Activated T-cell treated with anti-CD3 and anti-CD28 coated beads for 24 hours (primary cell): ENCODE results near the gene OSR1.

Experiments used
- DNase-seq: peaks from one replicate; pipeline ENCODE4 v3.0.0-alpha.2; 2020; ENCODE audit warnings: low read depth

OSR1 gene

DNA sequence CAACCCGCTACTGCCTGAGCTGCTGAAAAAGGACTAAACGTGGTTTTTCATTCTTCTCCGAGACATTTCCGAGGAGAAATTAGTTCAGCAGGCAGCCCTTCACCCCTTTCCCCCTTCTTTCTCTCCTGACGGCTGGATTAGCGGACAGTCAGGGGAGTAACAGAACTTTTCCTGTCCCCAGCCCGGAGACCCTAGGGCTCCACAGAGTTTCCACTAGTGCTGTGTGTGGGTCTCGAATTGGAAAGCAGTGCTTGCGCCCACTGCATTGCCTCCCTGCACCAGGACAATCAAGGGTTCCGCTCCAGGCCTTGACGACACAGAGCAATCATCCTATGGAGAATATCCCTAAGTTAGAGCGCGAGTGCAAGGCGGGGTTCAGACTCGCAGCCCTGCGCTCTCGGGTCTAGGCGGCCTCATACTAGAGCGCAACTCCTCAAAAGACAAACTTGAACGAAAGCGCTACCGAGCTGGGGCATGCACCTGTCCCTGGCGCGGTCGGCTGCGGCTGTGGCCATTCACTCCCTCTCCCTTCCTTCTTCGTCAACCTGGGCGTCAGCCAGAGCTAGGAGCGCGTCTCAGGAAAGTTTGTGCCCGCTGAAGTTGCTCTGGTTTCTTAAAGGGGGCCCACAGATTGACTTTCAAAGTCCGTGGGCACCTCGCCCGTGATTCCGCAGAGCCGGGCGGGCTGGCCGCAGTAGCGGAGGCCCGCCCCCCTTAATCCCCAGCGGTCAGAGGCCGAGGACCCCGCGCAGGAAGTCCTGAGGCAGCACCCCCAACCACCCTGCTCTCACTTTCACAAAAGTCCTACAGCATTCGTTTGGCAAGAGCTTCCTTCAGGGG is 801 bp downstream of the OSR1 start:
- no peak for DNase-seq

DNA sequence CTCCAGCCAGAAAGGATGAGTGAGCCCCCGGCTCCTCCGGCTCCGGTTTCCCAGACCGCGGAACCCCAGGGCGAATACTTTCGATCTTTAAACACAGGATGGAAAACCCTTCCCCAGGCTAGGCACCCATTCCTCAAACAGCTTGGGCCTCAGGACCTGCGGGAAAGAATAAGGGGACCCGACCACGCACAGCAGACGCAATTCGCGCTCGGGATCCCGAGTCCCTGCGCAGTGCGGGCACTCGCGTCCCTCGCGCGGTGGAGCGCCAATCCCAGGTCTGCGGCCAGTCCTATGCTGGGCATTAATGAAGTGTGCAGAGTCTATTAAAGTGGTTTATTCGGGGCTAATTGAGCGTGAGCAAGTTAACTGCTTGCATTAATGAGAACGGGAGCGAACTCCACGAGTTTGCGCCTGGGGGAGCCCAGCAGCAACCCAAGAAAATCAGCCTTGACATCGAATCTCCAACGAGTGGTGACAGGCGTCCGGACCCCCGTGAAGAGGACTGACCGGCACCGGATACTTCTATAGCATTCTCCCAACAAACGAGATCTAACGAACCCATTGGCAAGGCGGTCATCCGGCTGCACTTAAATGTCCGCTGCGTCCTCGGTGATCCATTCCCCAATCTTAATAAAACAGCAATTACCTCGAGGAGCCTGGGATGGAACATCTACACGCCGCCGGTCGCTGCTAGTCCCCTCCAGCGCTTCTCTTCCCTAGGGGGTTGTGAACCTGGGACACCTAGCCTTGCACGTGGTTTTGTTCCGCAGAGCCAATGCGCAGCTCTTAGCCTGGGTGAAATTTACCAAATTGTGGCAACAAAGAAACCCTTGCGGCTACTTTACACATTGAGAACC is 1.6 kb downstream of the OSR1 start:
- no peak for DNase-seq

DNA sequence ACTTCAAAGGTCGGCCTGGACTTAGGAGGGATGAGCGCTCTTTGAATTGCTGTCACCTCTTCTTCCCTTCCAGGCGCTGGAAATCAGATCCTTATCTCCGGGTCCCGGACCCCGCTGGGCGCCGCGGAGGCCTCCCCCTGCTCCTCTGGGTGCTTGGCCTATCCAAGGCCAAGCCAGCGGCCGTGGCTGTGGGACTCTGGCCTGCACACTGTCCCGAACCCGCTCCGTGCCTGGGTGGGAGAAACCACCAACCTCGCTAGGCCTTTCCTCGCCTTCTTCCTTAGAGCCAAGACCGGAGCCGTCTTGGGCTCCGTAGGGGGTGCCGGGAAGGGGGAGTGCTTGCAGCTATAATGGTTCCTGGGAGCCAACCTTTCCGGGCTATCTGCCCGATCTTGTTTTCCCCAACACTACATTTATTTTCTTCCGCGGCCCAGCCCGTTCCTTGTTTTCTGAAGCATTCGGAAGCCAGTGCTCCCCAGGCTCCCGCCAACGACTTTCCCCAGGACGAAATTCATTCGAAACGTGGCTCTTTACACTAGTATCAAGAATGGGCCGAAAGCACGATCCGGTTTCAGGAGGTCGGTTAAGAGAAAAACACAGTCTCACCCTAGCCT is 2.4 kb downstream of the OSR1 start:
- no peak for DNase-seq

DNA sequence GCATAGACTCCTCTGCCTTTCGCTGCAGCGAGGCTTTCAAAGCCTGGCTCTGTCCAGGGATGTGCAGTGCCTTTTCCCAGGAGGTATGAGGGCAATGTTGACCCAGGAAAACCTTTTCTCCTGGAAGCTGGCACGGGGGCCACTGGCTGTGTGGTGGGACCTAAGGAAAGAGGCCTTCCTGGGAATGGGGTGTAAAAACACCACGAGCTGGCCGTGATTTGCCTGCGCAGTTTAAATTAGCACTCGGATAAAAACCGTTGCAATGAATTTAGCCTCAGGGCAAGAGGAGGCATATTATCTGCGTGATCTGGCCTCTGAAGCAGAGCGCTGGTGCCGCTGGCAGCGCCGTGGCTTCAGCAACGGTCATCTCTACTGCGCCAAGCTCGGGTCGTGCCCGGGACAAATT is 3.0 kb downstream of the OSR1 start:
- no peak for DNase-seq

DNA sequence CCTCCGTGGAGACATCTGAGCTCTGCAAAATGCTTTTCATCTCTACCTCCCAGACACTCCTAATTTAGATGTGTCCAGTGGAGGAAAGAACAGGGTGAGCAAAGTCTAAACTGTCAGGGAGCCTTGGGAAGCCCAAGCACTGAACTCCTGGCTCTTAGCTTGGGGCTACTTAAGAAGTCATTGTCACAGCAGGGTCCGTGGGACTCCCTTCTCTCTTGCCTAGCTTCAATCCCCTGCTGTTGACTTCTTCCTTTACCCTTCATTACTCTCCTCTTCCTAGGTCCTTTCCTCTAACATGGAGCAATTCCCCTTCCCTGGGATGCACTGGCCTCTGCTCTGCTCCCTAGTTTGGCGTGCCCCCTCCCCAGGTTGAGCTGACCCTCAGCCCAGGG is 3.4 kb downstream of the OSR1 start:
- no peak for DNase-seq

DNA sequence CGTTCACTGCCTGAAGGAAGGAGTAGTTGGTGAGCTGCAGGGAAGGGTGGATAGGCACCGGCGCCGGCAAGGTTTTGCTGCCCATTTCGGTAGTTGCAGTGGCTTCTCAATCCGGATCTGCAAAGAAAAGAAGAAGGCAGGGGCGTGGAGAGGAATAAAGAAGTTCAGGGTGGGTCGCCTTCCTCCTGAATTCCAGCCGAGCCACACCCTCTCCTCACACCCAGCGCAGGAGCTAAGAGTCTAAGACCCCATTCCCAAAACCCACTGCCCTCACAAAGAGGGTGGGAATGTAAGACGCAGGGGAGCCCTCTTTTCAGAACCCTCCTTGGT is 4.7 kb downstream of the OSR1 start:
- no peak for DNase-seq

DNA sequence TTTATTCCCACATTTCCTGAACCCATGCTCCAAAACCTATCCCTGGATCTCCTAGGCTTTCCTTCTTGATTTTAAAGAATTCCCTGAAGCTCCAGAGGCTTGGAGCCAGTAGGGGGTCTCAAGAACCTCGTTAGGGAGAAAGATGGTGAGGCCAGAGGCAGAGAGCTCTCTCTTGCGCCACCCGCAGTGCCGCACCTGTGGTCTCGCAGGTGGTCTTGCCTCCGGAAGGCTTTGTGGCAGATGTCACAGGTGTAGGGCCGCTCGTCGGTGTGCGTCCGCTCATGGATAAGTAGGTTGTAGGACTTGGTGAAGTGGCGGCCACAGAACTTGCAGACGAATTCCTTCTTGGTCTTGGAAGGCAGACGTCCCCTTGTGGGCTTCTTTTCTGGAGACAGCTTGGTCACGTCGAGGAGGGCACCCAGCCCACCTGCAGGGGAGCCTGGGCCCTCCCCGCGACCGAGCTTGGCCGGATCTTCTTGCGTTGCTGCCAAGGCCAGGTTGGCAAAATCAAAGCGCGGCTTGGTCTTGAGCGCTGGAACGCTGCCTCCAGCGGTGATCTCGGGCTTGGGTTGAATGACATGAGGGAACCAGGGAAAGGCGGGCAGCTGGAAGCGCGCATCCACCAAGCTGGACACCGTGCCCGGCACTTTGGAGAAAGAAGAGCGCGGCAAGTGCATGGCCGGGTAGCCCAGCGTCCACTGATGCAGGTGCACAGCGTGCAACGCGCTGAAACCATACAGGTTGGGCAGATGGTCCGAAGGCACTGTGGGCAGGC is 5.3 kb downstream of the OSR1 start:
- no peak for DNase-seq

DNA sequence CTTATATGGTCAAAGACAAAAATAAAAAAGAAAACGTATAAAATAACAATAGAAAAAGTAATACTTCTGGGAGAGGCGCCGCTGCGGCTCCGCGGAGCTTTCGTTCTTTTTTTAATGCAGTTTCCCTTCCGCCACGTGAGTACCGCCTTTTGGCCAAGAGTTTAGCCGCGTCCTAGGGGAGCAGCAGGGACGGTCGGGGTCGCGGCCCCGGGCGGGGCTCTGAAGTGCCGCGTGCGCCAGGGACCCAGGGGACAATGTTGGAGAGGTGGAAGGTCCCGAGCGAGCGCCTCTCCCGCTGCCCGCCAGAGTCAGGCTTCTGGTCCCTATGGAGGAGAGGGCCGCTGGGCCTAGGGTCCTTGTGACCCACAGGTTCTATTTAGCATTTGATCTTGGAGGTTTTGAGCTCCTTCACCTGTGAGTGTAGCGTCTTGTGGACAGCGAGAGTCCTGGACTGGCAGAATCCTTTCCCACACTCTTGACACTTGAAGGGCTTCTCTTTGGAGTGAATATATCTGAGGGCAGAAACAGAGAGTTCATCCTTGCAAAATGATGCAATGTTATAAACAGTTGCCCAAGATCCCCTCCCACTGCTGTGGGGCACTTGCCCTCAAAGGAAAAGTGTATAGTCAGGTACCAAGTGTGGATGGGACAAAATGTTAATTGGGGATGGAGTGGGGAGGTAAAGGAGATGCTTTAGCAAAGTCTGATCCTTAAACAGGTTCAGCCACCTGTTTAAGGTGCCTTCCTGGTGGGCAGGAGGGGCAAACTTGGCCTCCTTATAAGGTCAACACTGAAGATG is 6.3 kb downstream of the OSR1 start:
- DNase-seq, result no peak

DNA sequence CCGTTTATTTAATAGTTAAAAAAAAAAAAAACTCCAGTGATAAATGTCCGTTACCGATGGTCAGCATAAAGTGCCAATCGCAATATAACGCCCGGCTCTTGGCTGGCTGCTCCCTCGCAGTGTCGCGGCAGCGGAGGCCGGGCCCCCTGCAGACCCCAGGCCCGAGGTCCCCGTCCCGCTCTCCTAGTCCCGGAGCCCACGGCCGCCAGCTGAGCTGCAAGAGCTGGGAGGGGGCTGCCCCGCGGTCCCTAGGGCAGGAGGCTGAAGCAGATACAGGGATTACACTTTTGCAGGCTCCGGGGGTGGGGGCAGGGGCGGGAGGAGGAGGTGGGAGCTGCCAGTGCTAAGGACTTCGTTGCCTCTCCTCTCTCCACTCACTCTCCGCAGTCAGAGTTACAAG is 6.9 kb downstream of the OSR1 start:
- no peak for DNase-seq

DNA sequence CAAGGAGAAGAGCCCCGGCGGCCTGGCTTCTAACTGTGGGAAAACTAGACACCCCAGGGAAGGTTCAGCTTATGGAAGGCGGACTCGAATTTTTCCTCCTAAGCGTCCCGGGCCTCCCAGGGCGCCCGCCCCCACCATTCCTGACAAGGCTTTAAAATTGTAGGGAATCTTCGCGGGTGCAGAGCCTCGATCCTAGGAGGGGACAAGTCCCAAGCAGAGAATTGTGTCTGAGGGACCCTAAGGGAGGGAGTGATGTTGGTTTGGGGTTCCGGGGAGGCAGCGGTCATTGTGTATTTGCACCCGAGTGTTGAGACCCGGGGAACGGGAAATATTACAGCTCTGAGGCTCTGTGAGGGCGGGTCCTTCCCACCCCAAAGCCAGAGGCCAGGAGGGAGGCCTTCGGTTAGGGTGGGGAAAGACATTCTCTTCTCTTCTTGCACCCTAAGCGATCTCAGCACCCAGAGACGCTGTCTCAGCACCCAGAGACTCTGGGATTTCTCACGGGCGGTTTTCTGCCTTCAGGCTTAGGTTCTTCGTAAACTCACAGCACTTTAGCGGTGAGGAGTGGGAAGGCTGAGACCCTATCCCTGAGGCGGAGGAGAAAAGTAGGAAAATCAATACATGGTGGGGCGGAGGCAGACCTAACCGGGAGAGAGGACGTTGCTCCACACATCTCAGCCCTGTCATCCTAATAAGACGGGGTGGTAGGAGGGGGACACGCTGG is 7.6 kb downstream of the OSR1 start:
- no peak for DNase-seq

DNA sequence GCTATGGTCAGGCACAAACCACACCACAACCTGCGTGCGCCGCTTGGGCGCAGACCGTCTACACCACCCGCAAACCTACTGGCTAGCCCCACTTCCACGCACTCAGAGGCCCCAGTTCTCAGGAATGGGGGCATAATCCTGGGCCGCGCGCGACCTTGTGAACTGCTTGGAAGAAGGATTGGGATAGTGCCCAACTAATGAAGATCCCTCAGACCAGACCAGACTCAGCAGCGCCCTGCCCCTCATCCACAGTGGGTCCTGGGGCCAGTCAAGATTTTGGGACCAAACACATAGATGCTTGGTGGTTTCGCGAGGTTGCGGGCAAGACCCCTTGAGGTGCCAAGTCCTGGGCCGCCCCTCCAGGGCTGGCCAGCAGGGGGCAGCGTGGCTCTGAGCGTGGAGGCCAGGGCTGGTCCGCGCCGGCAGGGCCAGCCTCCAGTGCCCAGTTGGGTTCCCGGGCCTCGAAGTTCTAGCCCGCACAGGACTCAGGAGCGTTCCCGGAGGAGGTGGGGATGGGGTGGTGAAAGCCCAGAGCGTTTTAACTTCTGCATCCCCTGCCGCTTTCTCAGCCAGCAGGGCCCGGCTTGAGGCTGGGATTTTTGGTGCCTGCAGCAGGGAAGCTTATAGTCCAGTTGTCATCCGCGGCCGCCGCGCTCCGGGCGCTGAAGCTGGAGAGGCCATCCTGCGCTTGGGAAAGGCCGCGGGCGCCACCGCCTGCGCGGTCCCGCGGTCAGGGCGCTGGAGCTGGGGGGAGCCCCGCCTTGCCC is 8.3 kb downstream of the OSR1 start:
- no peak for DNase-seq

DNA sequence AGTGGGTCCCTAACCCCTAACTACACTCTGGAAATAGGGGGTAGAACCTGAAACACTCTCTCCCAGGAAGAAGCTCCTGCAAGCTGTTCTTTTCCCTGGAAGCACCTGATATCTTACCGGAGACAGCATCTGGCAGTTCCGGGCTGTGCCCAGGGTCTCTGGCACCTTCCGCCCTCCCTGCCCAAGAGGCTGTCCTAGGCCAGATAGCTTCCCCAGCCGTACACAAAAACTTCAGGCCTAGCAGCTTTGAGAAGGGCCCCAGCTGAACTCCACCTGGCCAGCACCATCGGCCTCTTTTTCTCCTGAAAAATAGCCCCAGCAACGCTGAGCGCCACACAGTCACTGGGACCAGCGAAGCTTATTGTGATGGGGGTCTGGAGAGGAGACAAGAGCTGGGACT is 9.7 kb downstream of the OSR1 start:
- DNase-seq, result no peak

DNA sequence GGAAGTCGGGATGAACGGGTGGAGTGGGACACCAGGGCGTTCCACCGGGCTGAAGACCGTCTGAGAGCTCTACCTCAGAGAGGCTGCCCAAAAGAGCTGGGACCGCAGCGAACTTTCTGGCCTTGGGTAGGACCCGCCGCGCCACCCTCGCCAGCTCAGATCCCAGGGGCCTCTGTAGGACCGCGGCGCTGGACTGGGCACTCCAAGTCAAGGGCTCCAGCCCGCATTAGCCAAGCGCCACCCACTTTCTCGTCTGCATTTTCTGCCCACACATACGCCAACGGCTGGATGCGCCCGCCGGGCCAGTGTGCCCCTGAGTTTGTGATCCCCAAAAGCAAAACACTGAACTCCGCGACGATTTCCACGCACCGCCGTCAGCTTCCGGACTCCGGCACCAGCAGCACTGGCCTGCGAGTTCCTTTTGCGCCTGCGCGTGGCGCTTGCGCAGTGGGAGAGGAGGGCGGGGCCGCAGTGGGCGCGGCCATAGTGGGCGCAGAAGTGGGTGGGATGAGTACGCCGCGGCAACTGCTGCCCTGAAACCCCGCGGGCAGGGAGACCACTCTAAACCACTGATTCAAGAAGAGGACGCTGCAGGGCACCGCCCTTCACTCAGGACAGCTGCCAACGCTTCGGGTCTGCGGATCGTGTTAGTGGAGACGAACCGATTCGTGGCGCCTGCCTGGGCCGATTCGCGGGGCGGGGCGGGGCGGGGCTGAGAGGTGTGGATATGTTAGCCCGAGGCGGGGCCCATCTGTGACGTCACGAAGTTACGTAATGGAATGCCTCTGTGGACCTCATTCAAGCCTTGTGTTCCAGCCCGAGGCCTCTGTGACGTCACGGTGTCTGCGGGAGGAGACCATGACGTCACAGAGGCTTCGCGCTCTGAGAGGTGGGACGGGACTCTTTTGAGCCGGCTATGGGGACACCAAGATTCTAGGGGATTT is 10.5 kb downstream of the OSR1 start:
- DNase-seq, result peak; percentile 93

DNA sequence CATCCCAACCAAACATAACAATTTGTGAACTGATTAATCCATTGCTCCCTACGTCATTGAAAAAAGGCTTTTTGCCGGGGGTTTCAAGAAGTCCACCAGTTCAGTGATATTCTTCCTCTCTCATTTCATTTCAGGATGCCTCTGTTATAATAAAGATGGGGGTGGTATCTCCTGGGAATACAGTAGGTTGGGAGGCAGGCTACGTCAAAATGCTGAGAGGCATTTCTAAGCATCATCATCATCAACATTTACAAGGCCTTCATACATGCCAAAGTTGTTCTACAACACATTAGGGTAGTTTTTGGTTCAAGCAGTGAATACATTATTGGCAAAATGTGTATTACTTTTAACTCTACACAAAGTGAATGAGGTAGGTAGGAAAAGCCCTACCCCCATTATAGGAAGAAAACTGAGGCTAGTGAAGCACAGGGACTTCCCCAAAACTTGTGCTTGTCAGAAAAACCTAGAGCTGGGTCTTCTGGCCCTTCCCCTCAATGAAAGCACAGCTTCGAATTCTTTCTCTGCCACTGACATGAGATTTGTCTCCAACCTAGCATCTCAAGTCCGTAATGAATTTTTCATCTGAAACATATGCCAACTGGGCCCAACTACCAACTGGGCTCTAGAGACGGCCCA is 11.3 kb downstream of the OSR1 start:
- DNase-seq, result no peak

DNA sequence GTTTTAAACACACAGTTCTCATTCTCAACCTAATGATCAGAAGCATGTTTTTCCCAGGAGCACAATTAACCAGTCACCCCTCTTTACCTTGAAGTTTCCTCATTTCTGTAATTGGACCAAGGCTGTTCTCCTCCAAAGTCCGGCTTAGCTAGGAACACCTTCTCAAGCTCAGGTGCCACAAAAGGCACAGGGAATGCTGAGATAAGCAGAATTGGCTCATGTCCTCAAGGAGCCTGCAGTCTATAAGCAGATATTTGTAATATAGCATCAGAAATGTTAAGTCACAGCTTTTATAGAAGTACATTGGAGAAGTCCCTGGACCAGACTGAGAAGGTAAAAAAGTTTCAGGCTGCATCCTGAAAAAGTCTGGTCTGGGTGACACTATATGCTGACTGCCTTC is 20.7 kb downstream of the OSR1 start:
- no peak for DNase-seq

DNA sequence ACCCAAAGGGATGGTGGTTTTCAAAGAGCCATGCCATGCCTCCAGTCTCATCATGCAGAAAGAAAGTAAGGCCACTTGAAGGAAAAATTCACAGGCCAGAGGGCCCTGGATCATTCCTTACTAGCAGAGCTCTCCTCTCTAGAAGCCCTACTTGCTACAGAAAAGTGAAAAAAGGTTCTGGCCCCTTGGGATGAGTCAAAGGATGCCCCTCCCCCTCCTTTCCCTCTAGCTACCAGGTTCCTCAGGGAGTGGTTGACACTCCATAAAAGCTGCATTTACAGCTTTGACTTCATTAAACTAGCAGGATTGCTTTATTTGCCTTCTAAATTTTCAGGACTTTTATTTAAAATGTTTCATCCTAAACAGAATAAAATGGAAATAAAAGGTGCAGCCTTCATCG is 21.2 kb downstream of the OSR1 start:
- DNase-seq, result no peak

DNA sequence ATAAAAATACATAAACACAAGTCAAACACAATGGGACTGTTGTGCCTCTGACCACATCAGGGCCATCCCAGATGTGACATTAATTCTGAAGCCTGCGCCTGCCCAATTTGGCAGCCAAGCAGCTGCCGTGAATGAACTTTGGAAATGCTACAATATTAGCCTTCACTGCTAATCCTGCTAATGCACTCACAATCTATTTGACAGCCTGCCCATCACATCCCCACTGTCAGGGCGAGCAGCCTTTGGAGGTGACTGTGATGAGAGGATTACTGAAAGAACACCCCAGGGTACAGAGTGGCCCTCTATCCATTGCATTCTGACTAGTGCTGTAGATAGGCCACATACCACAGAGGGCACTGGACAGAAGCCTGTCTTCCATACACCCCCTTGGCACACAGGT is 21.6 kb downstream of the OSR1 start:
- DNase-seq, result no peak

DNA sequence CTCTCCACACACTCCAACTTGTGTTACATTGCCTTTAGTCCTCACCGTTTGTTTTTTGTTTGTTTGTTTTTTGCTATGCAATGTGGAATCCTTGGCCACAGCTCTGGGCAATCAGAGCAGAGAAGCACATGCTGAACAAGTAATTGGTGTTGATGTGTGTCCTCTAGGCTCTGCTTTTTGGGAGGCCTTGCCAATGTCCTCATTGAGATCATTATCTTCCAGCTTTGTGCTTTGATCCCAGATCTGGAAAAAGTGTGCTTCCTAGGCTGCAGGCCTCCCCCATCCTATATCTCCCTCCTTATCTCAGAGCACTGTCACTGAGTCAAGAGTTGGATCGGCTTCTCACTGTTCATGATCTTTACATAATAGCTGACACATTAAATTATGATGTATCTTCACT is 25.9 kb downstream of the OSR1 start:
- no peak for DNase-seq
